Measurements from ENCODE around the gene SHFL. TPM values are rescaled to one million over a fixed set of nuclear protein-coding genes. Genes with fewer than 3 reads are reported as not detected.

SHFL gene
- total RNA-seq, 1 donor from 2014 or later = 35.3 TPM

GRCh38 chr19:10134040-10134439 lies 47.9 kb downstream of the SHFL start:
- TF ChIP-seq, protein P1, sequence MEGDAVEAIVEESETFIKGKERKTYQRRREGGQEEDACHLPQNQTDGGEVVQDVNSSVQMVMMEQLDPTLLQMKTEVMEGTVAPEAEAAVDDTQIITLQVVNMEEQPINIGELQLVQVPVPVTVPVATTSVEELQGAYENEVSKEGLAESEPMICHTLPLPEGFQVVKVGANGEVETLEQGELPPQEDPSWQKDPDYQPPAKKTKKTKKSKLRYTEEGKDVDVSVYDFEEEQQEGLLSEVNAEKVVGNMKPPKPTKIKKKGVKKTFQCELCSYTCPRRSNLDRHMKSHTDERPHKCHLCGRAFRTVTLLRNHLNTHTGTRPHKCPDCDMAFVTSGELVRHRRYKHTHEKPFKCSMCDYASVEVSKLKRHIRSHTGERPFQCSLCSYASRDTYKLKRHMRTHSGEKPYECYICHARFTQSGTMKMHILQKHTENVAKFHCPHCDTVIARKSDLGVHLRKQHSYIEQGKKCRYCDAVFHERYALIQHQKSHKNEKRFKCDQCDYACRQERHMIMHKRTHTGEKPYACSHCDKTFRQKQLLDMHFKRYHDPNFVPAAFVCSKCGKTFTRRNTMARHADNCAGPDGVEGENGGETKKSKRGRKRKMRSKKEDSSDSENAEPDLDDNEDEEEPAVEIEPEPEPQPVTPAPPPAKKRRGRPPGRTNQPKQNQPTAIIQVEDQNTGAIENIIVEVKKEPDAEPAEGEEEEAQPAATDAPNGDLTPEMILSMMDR (IDR thresholded peaks at IDR 0.05; ENCODE audit: insufficient read depth, low read length, poor library complexity, severe bottlenecking) = no peak

DNA sequence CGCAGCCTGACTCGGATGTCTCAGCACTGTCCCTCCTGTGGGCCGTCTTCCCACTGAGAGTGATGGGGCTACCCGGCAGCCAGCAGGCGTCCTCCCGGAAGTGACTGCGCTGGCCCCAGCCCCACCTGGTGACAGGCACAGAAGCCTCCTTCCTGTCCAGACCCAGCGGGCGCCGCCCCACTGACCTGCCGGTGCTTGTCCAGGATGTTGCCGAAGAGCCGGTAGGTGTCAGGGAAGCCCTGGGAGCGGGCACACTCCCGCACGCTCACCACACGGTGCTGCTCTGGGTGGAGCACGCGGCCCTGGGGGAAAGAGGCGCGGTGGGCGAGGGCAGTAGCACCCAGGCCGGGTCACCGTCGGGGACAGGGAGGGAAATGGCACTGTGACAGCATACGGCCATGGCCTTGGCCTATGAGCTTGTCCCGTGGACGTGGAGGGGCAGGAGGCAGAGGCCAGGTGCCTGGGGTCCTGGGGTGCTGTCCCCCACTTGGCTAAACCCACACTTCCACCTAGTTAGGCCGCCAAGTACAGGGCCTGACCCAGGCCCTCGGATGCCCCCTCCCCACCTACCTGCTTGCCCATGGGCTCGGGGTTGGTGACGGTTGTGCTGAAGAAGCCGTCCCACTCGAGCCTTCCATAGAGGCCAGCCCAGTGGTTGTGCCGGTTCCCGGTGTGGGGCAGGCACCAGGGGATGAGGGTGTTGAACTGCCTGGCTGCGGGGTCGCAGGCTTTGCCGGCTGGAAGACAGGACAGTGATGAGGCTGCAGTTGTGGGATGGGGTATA lies 49.6 kb downstream of the SHFL start:
- TF ChIP-seq, protein P1 (IDR thresholded peaks at IDR 0.05; ENCODE audit: insufficient read depth, low read length, poor library complexity, severe bottlenecking) = no peak
- no peaks in the 10 kb centered on the region for H3K27me3 ChIP-seq (ENCODE audit: control insufficient read depth, insufficient read depth, low read length)
- peaks cover 6% of the 10 kb centered on the region for H3K36me3 ChIP-seq (ENCODE audit: control insufficient read depth, insufficient read depth, low read length)
- no peak for DNase-seq (ENCODE audit: low read depth)
- H3K4me3 ChIP-seq (ENCODE audit: low read depth, low read length) = no peak overlapping the region

More at GRCh38 chr19:10134040-10134439, 47.9 kb downstream of the SHFL start:
- no peaks in the 10 kb centered on the region for H3K27me3 ChIP-seq (ENCODE audit: control insufficient read depth, insufficient read depth, low read length)
- H3K36me3 ChIP-seq (ENCODE audit: control insufficient read depth, insufficient read depth, low read length) = peaks cover 4% of the 10 kb centered on the region
- DNase-seq (ENCODE audit: low read depth) = no peak
- no peak overlapping the region for H3K4me3 ChIP-seq (ENCODE audit: low read depth, low read length)

DNA sequence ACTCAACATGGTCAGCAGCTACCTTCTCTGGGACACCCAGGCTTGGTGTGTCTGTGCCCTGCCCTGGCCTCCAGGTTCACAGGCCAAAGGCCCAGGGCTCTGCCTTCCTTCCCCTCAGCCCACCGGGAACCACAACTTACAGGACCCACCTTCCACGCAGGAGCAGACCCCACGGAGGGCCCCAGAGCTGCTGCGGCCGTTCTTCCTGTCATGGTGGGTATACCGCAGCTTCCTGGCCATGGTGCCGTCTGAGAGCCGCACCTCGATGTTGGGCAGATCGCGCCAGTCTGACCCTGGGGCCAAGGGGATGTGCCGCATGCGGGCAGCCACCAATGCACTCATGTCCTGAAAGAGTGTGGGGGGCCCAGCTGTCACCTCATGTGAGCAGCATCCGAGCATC lies 50.8 kb downstream of the SHFL start:
- Histone ChIP-seq H3K36me3 (ENCODE audit: control insufficient read depth, insufficient read depth, low read length) (peaks cover 6% of the 10 kb centered on the region), H3K4me3 (ENCODE audit: low read depth, low read length) (no peak overlapping the region), H3K27me3 (ENCODE audit: control insufficient read depth, insufficient read depth, low read length) (no peaks in the 10 kb centered on the region)
- TF ChIP-seq, protein P1 (IDR thresholded peaks at IDR 0.05; ENCODE audit: insufficient read depth, low read length, poor library complexity, severe bottlenecking) = no peak
- DNase-seq (ENCODE audit: low read depth) = no peak

DNA sequence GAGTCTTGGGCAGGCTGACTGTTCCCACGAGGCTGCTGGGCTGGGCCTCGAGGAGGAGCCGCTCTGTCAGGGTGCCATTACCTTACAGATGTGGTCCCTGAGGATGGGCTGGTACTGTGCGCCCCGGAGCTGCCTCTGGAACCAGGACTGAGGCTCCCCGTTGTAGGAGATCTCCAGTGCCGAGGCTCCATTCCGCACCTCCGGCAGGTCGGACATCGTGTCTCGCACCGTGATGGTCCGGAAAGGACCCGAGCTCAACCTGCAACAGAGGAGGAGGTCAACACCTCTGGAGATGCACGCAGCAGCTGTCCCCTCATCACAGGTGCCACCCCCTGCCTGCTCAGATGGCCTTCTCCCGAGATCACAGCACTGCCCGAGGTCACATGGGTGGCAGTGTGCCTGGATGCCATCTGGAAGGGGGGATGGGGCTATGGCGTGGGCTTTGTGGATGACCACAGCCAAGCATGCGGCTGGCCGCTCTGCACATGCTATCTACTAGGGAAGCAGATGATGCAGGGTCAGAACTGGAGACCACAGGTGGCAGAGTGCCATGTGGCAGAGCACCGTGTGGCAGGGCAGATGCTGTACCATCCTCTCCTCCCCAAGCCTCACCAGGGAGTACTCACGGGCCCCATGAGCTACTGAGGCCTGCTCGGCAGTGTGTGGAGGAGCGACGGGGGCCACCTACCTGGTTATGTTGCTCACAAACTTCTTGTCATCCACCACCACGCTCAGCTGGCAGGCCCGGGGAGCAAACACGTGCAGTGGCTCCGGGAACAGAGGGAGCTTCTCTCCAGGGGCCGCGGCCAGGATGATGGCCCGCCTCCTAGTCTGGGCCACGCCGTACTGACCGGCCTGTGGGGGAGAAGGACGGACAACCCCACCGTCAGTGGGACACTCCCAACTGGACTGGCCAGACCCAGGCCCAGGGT lies 51.9 kb downstream of the SHFL start:
- no peaks in the 10 kb centered on the region for H3K27me3 ChIP-seq (ENCODE audit: control insufficient read depth, insufficient read depth, low read length)
- H3K4me3 ChIP-seq (ENCODE audit: low read depth, low read length) = no peak overlapping the region
- no peak for DNase-seq (ENCODE audit: low read depth)
- TF ChIP-seq, protein P1 (IDR thresholded peaks at IDR 0.05; ENCODE audit: insufficient read depth, low read length, poor library complexity, severe bottlenecking) = no peak
- peaks cover 4% of the 10 kb centered on the region for H3K36me3 ChIP-seq (ENCODE audit: control insufficient read depth, insufficient read depth, low read length)

GRCh38 chr19:10138879-10139795 lies 53.0 kb downstream of the SHFL start:
- TF ChIP-seq, protein P1 (IDR thresholded peaks at IDR 0.05; ENCODE audit: insufficient read depth, low read length, poor library complexity, severe bottlenecking) = no peak
- DNase-seq (ENCODE audit: low read depth) = no peak
- Histone ChIP-seq H3K4me3 (ENCODE audit: low read depth, low read length) (no peak overlapping the region), H3K36me3 (ENCODE audit: control insufficient read depth, insufficient read depth, low read length) (peaks cover 4% of the 10 kb centered on the region), H3K27me3 (ENCODE audit: control insufficient read depth, insufficient read depth, low read length) (no peaks in the 10 kb centered on the region)
